Astrocyte (in vitro differentiated cells and primary cell): ENCODE results near the gene ADAM8.

Source experiments
- CTCF ChIP-seq: IDR thresholded peaks from 2 replicates; pipeline ENCODE4 v1.5.1; 2011; ENCODE audit warnings: low read depth, mild to moderate bottlenecking, inconsistent platforms, low read length, moderate library complexity; ENCODE audit not compliant: insufficient read depth
- EZH2 ChIP-seq: IDR thresholded peaks from 2 replicates; pipeline ENCODE4 v1.6.1; 2012; ENCODE audit warnings: mild to moderate bottlenecking, low read length, inconsistent platforms; ENCODE audit not compliant: insufficient read depth

DNA sequence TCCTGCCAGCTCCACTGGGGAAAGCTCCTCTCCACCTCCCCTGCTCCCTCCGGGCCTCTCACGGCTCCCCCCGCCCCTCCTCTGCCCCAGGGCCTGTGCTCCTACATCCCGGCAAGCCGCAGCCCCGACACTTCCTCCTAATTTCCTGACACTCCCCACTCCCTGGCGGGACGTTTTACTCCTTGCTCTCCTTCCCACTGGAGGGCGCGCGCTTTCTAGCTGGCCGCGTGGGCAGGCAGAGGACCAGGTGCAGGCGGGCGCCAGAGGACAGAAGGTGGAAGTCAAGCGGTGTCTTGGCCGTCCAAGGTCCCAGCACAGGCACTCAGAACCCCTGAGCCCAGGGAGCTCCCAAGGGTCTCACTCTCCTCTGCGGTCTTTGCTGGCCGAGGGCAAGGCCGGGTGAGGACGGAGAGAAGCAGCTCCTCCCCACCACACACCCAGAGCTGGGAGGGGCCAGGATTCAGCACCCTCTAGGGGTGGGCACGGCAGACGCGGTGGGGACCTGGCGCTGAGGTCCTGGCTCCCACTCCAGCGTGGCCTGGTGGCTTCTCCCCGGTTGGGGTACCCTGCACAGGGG lies 19.1 kb downstream of the ADAM8 start:
- TF ChIP-seq CTCF (no peak), EZH2 (no peak)
